SJSA1 (cell line): Measurements from ENCODE around the gene UNC13D. TPM values are rescaled to one million over a fixed set of nuclear protein-coding genes. Genes with fewer than 3 reads are reported as not detected.
A peak's percentile ranks its signal among the peaks of the same experiment; 100 is the strongest.
"Not testable (repeated sequence)": the region's sequence is repeated elsewhere in the genome, so short reads cannot be mapped to it uniquely, and the experiment has no call there.

Source experiments
- DNase-seq, 2 experiments: peaks; one replicate each; pipeline ENCODE4 v3.0.0-alpha.2; 2015 to 2020; ENCODE audit warnings: low spot score in 2 of 2, low read depth in 1 of 2
- H3K27ac ChIP-seq: fragments of 250-450 bp; sonication (Bioruptor Pico); 2 replicates; pipeline ENCODE4 v1.5.1; 2020; ENCODE audit warnings: mild to moderate bottlenecking, moderate library complexity
- H3K27me3 ChIP-seq: fragments of 250-450 bp; sonication (Bioruptor Pico); replicated peaks from 2 replicates; pipeline ENCODE4 v1.5.1; 2020; ENCODE audit warnings: mild to moderate bottlenecking, moderate library complexity
- H3K36me3 ChIP-seq: fragments of 250-450 bp; sonication (Bioruptor Pico); 2 replicates; pipeline ENCODE4 v1.5.1; 2020; ENCODE audit warnings: mild to moderate bottlenecking
- H3K4me1 ChIP-seq: fragments of 250-450 bp; sonication (Bioruptor Pico); replicated peaks from 2 replicates; pipeline ENCODE4 v1.6.1; 2021; ENCODE audit warnings: mild to moderate bottlenecking
- H3K4me3 ChIP-seq: fragments of 250-450 bp; sonication (Bioruptor Pico); 2 replicates; pipeline ENCODE4 v1.5.1; 2020; ENCODE audit warnings: mild to moderate bottlenecking
- H3K9me3 ChIP-seq: fragments of 250-450 bp; sonication (Bioruptor Pico); replicated peaks from 2 replicates; pipeline ENCODE4 v1.5.1; 2020; ENCODE audit warnings: mild to moderate bottlenecking
- total RNA-seq: library from RNA; depleted of rRNA; stranded (reverse); fragments of >200 nt; shearing (Covaris generic); gene quantifications from 2 replicates; pipeline ENCODE4 v1.2.3, GENCODE V29; 2014

The UNC13D gene
- total RNA-seq, 1 experiment from 2014 or later, result not detected

- Histone ChIP-seq H3K27ac (peak within 1 kb of the TSS; percentile 54), H3K4me3 (peak within 1 kb of the TSS; percentile 47), H3K4me1 (peaks cover 32% of the 10 kb centered on the region), H3K9me3 (0 out of 2 replicates have a peak, but pooled peaks cover 5% of the 10 kb centered on the region), H3K36me3 (peaks cover 12% of the 10 kb centered on the region; the same call in 1 of the 2 replicates), H3K27me3 (no peaks in the 10 kb centered on the region)
- peak; percentile 72 to 79 for DNase-seq
Measured at GRCh38 chr17:75878174-75878998, 34.2 kb upstream of the UNC13D start, which contains the start of gene TRIM47. TRIM47 (minus strand) TSS chr17:75878581; CDS start chr17:75878548, 33 bp downstream.

- H3K4me1 ChIP-seq, result peaks cover 38% of the 10 kb centered on the region
- H3K27ac ChIP-seq, result peak overlapping the region; percentile 54
- peak overlapping the region; percentile 47 for H3K4me3 ChIP-seq
- peak; percentile 87 to 88 for DNase-seq
- H3K9me3 ChIP-seq, result 0 out of 2 replicates have a peak, but pooled peaks cover 5% of the 10 kb centered on the region
- no peaks in the 10 kb centered on the region for H3K27me3 ChIP-seq
- H3K36me3 ChIP-seq, result peaks cover 12% of the 10 kb centered on the region; the same call in 1 of the 2 replicates
Measured at GRCh38 chr17:75877752-75878173, 33.6 kb upstream of the UNC13D start.

- H3K9me3 ChIP-seq, result 0 out of 2 replicates have a peak, but pooled peaks cover 5% of the 10 kb centered on the region
- peaks cover 12% of the 10 kb centered on the region; the same call in 1 of the 2 replicates for H3K36me3 ChIP-seq
- H3K4me1 ChIP-seq, result peaks cover 44% of the 10 kb centered on the region
- peak; percentile 97 to 99 for DNase-seq
- peak overlapping the region; percentile 47 for H3K4me3 ChIP-seq
- H3K27me3 ChIP-seq, result no peaks in the 10 kb centered on the region
- H3K27ac ChIP-seq, result peak overlapping the region; percentile 54
Measured at GRCh38 chr17:75876938-75877751, 32.9 kb upstream of the UNC13D start.

GRCh38 chr17:75876190-75876937 is 32.2 kb upstream of the UNC13D start:
- Histone ChIP-seq H3K36me3 (peaks cover 12% of the 10 kb centered on the region; the same call in 1 of the 2 replicates), H3K9me3 (0 out of 2 replicates have a peak, but pooled peaks cover 5% of the 10 kb centered on the region), H3K27me3 (no peaks in the 10 kb centered on the region), H3K4me3 (peak overlapping the region; percentile 47), H3K27ac (peak overlapping the region; percentile 37), H3K4me1 (peaks cover 44% of the 10 kb centered on the region)
- no peak for DNase-seq

- H3K4me3 ChIP-seq, result no peak overlapping the region
- H3K4me1 ChIP-seq, result peaks cover 44% of the 10 kb centered on the region
- H3K36me3 ChIP-seq, result peaks cover 12% of the 10 kb centered on the region; the same call in 1 of the 2 replicates
- H3K27me3 ChIP-seq, result no peaks in the 10 kb centered on the region
- DNase-seq, result no peak
- H3K9me3 ChIP-seq, result 0 out of 2 replicates have a peak, but pooled peaks cover 5% of the 10 kb centered on the region
- H3K27ac ChIP-seq, result no peak overlapping the region
Measured at GRCh38 chr17:75875940-75876189, 31.7 kb upstream of the UNC13D start.

GRCh38 chr17:75875182-75875939 is 31.2 kb upstream of the UNC13D start:
- Histone ChIP-seq H3K4me1 (peaks cover 44% of the 10 kb centered on the region), H3K4me3 (no peak overlapping the region), H3K36me3 (peaks cover 12% of the 10 kb centered on the region; the same call in 1 of the 2 replicates), H3K27me3 (no peaks in the 10 kb centered on the region), H3K9me3 (0 out of 2 replicates have a peak, but pooled peaks cover 5% of the 10 kb centered on the region), H3K27ac (no peak overlapping the region)
- no peak for DNase-seq

GRCh38 chr17:75874323-75875181 is 30.3 kb upstream of the UNC13D start:
- Histone ChIP-seq H3K36me3 (peaks cover 12% of the 10 kb centered on the region; the same call in 1 of the 2 replicates), H3K4me3 (no peak overlapping the region), H3K4me1 (peaks cover 49% of the 10 kb centered on the region), H3K27ac (no peak overlapping the region), H3K27me3 (no peaks in the 10 kb centered on the region), H3K9me3 (0 out of 2 replicates have a peak, but pooled peaks cover 5% of the 10 kb centered on the region)
- DNase-seq, result no peak

GRCh38 chr17:75873587-75874322 is 29.6 kb upstream of the UNC13D start:
- no peak for DNase-seq
- Histone ChIP-seq H3K27me3 (no peaks in the 10 kb centered on the region), H3K4me3 (no peak overlapping the region), H3K9me3 (0 out of 2 replicates have a peak, but pooled peaks cover 5% of the 10 kb centered on the region), H3K4me1 (peaks cover 56% of the 10 kb centered on the region), H3K27ac (no peak overlapping the region), H3K36me3 (peaks cover 12% of the 10 kb centered on the region; the same call in 1 of the 2 replicates)

- H3K27me3 ChIP-seq, result no peaks in the 10 kb centered on the region
- H3K4me3 ChIP-seq, result no peak overlapping the region
- peak overlapping the region; percentile 67 for H3K27ac ChIP-seq
- peaks cover 10% of the 10 kb centered on the region; the same call in 1 of the 2 replicates for H3K36me3 ChIP-seq
- no peaks in the 10 kb centered on the region for H3K9me3 ChIP-seq
- H3K4me1 ChIP-seq, result peaks cover 48% of the 10 kb centered on the region
- DNase-seq, result peak; percentile 77 to 88
Measured at GRCh38 chr17:75872434-75873351, 28.5 kb upstream of the UNC13D start.

GRCh38 chr17:75870228-75870627 is 26.0 kb upstream of the UNC13D start:
- H3K4me3 ChIP-seq, H3K27me3 ChIP-seq, H3K27ac ChIP-seq, DNase-seq, H3K36me3 ChIP-seq, H3K9me3 ChIP-seq: not testable (repeated sequence)
- peaks cover 29% of the 10 kb centered on the region for H3K4me1 ChIP-seq
